Measurements from ENCODE around the gene FAM222B. TPM values are rescaled to one million over a fixed set of nuclear protein-coding genes. Genes with fewer than 3 reads are reported as not detected.
A peak's percentile ranks its signal among the peaks of the same experiment; 100 is the strongest.

FAM222B gene
- total and polyA plus RNA-seq, 2 donors (not counting 1 experiment from before 2014, with no cell fraction given), result 10.8 to 23.1 TPM

DNA sequence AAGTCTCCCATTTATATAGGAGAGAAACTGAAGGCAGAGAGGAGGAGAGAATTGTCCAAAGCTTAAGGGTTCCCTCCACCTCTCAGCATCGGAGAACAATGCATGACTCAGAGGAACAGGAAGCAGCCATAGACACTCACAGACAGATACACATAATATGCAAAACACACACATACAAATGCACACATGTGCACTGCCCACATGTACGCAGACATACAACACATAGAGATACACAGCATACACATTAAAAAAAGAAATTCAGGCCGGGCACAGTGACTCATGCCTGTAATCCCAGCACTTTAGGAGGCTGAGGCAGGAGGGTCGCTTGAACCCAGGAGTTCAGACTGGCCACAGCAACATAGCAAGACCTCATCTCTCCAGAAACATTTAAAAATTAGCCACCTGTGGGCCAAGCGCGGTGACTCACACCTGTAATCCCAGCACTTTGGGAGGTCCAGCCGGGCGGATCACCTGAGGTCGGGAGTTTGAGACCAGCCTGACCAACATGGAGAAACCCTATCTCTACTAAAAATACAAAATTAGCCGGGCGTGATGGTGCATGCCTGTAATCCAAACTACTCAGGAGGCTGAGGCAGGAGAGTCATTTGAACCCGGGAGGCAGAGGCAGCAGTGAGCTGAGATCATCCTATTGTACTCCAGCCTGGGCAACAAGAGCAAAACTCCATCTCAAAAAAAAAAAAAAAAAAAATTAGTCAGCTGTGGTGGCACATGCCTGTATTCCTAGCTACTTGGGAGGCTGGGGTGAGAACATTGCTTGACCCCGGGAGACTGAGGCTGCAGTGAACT lies 23.6 kb upstream of the FAM222B start:
- intact Hi-C loops (cut with micrococcal nuclease), result loop anchor here (5.0 kb wide), 1 partner anchor 36 kb away; the partner anchor contains the start of gene DHRS13
- H3K4me1 ChIP-seq (ENCODE audit: control insufficient read depth in 2 of 2, insufficient read depth in 2 of 2, low read length in 2 of 2), result peaks cover 6 to 24% of the 10 kb centered on the region in 2 donors
- ChIA-PET POLR2A (interaction anchor here (0.6 to 1.9 kb wide), 3 partner anchors 13 to 124 kb away, joined by 4 to 8 read pairs (median 6); no protein-coding TSS in a partner anchor), CTCF (interaction anchor here (0.8 to 2.2 kb wide), 7 partner anchors 10 to 103 kb away, joined by 3 to 12 read pairs (median 5); partner anchors contain the start of genes DHRS13, FAM222B and FLOT2)
- peak; percentile 41 for DNase-seq
- no peak for TF ChIP-seq EZH2 (IDR thresholded peaks at IDR 0.05; ENCODE audit: borderline replicate concordance, insufficient read depth, low read depth, low read length, poor library complexity, severe bottlenecking)
- TF ChIP-seq, protein P1, sequence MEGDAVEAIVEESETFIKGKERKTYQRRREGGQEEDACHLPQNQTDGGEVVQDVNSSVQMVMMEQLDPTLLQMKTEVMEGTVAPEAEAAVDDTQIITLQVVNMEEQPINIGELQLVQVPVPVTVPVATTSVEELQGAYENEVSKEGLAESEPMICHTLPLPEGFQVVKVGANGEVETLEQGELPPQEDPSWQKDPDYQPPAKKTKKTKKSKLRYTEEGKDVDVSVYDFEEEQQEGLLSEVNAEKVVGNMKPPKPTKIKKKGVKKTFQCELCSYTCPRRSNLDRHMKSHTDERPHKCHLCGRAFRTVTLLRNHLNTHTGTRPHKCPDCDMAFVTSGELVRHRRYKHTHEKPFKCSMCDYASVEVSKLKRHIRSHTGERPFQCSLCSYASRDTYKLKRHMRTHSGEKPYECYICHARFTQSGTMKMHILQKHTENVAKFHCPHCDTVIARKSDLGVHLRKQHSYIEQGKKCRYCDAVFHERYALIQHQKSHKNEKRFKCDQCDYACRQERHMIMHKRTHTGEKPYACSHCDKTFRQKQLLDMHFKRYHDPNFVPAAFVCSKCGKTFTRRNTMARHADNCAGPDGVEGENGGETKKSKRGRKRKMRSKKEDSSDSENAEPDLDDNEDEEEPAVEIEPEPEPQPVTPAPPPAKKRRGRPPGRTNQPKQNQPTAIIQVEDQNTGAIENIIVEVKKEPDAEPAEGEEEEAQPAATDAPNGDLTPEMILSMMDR (IDR thresholded peaks at IDR 0.05), result no peak
- H3K27me3 ChIP-seq (replicated peaks in 1 of 4; ENCODE audit: control extremely low read depth in 1 of 4, control insufficient read depth in 3 of 4, insufficient read depth in 4 of 4, low read length in 3 of 4), result no peaks in the 10 kb centered on the region
- peak overlapping the region in 1 of 2 donors; percentile 46 for H3K27ac ChIP-seq (ENCODE audit: low read length in 2 of 2)
- no peaks in the 10 kb centered on the region for H4K20me1 ChIP-seq (ENCODE audit: control insufficient read depth, insufficient read depth, low read length, poor library complexity, severe bottlenecking)
- H3K4me1 Mint-ChIP-seq, result peaks cover 21% of the 10 kb centered on the region
- H3K36me3 ChIP-seq (replicated peaks in 1 of 2; ENCODE audit: control extremely low read depth in 1 of 2, control insufficient read depth in 1 of 2, extremely low read depth in 1 of 2, insufficient read depth in 2 of 2, low read length in 1 of 2), result peaks cover 0 to 11% of the 10 kb centered on the region in 2 experiments
- peak overlapping the region; percentile 34 for H2AFZ ChIP-seq (ENCODE audit: insufficient read depth, low read depth, low read length, poor library complexity, severe bottlenecking)
- no peaks in the 10 kb centered on the region for H3K79me2 ChIP-seq (ENCODE audit: control insufficient read depth, insufficient read depth, low read length)
- peak overlapping the region; percentile 64 for H3K27ac Mint-ChIP-seq
- no peak overlapping the region for H3K4me2 ChIP-seq (replicated peaks; ENCODE audit: low read depth, low read length, poor library complexity, severe bottlenecking)
- no peak overlapping the region for H3K4me3 ChIP-seq (ENCODE audit: control extremely low read depth in 1 of 5, extremely low read depth in 1 of 5, insufficient read depth in 1 of 5, low read depth in 2 of 5, low read length in 4 of 5)
- no peaks in the 10 kb centered on the region for H3K27me3 Mint-ChIP-seq
- no peaks in the 10 kb centered on the region for H3K9me3 Mint-ChIP-seq (ENCODE audit: insufficient read depth)
- ATAC-seq (ENCODE audit: low read depth), result peak; percentile 98
- H3K9ac ChIP-seq (ENCODE audit: low read length), result no peak overlapping the region
- no peaks in the 10 kb centered on the region for H3K9me3 ChIP-seq (ENCODE audit: control extremely low read depth in 1 of 3, control insufficient read depth in 2 of 3, insufficient read depth in 1 of 3, low read length in 2 of 3)
- H3K4me3 Mint-ChIP-seq, result peak overlapping the region; percentile 17
- whole genome bisulfite sequencing (ENCODE audit: insufficient coverage), result 73% methylated on average over 11 of the region's 13 CpGs
